Astrocyte of the spinal cord (primary cell): Measurements from ENCODE around the gene POLR3GL.

Experiments
- DNase-seq: peaks from one replicate; pipeline ENCODE4 v3.0.0; 2011; ENCODE audit warnings: low read depth, low spot score
- H3K4me3 ChIP-seq: 2 replicates; pipeline ENCODE4 v1.5.1; 2011; ENCODE audit warnings: low read depth, mild to moderate bottlenecking, low read length, moderate library complexity
- CTCF ChIP-seq: IDR thresholded peaks from 2 replicates; pipeline ENCODE4 v1.5.1; 2012; ENCODE audit warnings: low read depth, mild to moderate bottlenecking, low read length, inconsistent platforms
- in situ Hi-C: cut with HindIII; loops from 2 replicates; pipeline ENCODE4 v1.10.0; 2017; ENCODE audit warnings: low sequenced_read_pairs

POLR3GL gene

GRCh38 chr1:145979746-145980456 lies 15.4 kb downstream of the POLR3GL start:
- no peak overlapping the region for H3K4me3 ChIP-seq
- no peak for TF ChIP-seq CTCF
- in situ Hi-C loops: no loop called here
- DNase-seq: no peak

- TF ChIP-seq CTCF: no peak
- no peak for DNase-seq
- in situ Hi-C loops: no loop called here
- H3K4me3 ChIP-seq: no peak overlapping the region
Measured at GRCh38 chr1:145980457-145980994, 16.0 kb downstream of the POLR3GL start.

- TF ChIP-seq CTCF: no peak
- in situ Hi-C loops: no loop called here
- no peak overlapping the region for H3K4me3 ChIP-seq
- DNase-seq: no peak
Measured at GRCh38 chr1:145982010-145982723, 17.7 kb downstream of the POLR3GL start.

- no peak for DNase-seq
- TF ChIP-seq CTCF: no peak
- no peak overlapping the region for H3K4me3 ChIP-seq
- in situ Hi-C loops: no loop called here
Measured at GRCh38 chr1:145983206-145983675, 18.8 kb downstream of the POLR3GL start.

- no peak for TF ChIP-seq CTCF
- in situ Hi-C loops: no loop called here
- no peak for DNase-seq
- H3K4me3 ChIP-seq: no peak overlapping the region
Measured at GRCh38 chr1:145983960-145984830, 19.7 kb downstream of the POLR3GL start.

- DNase-seq: no peak
- no peak overlapping the region for H3K4me3 ChIP-seq
- in situ Hi-C loops: no loop called here
- TF ChIP-seq CTCF: no peak
Measured at GRCh38 chr1:145985129-145985501, 20.6 kb downstream of the POLR3GL start.
